HG02852 (cell line): ENCODE data around the gene TM9SF1.

ENCODE experiments used
- ATAC-seq: cut with Tn5 transposase; IDR thresholded peaks from one replicate; pipeline ENCODE4 v1.9.1; 2021; ENCODE audit warnings: mild to moderate bottlenecking, moderate library complexity; ENCODE audit not compliant: unreplicated experiment

Gene TM9SF1

DNA sequence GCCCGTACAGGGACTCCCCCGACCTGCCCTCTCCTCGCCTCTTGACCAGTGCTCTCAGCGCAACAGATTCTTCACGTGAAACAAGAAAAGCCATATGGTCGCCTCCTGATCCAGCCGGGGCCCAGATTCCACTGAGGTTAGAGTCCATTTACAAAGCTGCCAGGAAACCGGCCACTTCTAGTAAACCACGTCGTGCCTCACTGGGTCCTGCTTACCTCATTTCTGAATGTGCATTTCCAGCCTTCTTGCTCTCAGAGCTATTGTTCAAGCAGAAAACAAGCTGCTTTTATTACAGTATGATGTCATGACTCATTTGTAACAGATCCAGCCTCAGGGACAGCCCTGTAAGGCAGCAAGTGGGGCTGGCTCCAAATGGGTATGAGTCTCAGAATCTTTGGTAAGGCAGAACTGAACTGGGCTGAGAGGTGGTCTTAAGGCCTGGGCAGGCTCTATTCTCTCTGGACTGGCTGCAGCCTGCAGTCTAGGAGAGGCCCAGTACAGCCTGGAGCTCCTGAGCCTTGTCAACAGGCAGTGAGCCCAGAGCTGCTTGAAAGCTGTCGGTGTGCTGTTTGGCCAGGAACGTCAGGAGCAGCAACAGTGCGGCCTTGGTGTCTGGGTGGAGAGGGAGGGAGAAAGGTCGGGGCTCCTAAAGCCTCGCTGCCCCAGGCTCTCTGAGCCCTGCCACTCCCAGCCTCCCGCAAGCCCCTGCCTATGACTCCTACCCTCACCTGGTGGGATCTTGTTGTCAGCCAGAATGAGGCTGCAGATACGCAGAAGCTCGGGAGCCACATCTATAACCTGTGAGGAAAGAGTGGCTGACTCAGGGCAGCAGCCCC is 15.1 kb downstream of the TM9SF1 start:
- ATAC-seq = no peak

DNA sequence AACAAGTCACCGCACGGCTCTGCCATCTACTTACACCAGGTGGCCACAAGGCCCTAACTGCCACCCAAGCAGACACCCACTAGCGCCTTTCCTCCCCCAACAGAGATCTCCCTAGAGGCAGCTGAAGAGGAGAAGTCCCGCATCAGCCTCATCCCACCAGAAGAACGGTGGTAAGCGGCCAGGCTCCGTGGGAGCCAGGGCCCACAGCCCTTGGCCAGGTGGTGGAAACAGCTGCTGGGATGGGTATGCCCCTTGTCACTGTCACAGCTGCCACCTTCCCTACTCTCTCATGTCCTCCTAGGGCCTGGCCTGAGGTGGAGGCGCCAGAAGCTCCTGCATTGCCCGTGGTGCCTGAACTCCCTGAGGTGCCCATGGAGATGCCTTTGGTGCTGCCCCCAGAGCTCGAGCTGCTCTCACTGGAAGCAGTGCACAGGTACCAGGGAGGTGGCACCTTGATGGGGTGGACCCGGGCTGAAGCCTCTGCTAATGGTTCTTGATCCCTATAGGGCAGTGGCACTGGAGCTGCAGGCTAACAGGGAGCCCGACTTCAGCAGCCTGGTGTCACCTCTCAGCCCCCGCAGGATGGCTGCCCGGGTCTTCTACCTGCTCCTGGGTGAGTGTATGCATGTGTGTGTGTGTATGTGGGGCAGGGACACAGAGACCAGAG is 15.8 kb downstream of the TM9SF1 start:
- no peak for ATAC-seq

DNA sequence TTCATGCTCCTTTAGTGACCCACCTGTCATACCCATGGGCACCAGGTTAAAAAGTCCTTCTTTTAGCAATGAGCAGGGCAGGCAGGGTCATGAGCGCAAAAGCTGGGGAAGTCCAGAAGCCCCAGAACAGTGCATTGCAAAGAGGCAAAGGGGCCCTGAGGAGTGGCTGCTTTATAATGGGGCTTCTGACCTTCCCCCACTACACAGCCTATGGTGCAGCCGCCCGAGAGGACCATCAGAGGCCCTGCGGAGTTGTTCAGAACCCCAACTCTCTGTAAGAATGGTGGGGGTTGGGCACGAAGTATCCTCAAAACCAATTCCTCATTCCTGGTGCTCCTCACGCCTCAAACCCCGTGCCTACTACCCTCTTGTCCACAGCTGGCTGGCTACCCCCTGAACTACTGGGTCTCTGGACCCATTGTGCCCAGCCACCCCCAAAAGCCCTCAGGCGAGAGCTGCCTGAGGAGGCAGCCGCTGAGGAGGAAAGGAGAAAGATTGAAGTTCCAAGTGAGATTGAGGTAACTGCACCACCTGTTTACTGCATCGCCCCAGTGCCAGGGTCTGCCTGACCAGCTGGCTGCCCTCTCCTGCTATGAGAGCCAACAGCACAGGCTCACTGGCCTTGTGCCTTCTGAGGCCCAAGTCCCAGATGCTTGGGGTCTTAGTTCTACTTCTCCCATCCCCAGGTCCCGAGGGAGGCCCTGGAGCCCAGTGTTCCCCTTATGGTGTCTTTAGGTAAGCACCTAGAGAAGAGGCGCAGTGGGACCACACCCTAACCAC is 16.7 kb downstream of the TM9SF1 start:
- no peak for ATAC-seq

DNA sequence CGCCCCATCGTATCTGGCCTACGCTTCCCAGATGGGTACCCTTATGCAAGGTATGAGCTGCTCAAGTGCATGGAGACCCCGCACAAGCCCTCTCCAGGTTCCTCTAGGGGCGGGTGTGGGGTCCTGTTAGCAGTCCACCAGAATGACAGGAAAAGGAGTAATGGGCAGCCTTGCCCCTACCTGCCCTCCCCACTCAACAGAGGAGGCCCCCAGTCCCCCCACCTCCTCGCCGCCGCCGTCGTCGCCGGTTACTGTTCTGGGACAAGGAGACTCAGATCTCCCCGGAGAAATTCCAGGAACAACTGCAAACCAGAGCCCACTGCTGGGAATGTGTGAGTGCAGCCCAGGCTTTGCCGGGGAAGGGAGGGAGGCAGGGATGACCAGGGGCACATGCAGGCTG is 17.4 kb downstream of the TM9SF1 start:
- no peak for ATAC-seq

DNA sequence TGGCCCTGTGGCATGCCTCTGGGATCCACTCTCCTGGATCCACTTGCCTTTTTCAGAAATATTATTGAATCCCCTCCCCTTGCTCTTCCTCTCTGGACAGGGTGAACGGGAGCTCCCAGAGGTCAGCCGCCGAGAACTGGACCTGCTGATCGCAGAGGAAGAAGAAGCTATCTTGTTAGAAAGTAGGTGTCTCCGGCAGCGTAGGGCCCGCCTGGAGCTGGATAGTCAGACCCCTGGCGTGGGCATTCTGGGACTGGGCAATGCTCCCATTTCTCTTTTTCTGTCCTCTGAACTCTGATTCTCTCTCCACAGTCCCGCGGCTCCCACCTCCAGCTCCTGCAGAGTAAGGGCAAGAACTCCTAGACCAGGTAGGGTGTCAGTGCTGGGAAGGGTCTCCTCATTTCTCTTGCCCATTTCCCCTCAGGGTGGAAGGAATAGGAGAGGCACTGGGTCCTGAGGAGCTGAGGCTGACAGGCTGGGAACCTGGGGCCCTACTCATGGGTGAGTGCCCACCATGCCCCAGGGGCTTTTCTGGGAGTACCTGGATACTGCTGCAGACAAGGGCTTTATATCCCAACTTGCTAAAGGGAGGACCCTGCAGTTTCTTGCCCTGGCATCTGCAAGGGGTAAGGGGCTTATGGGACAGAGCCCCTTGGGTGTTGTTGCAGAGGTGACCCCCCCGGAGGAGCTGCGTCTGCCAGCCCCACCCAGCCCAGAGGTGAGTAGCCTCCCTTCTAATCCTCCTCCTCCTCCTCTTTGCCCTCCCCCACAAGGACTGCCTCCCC is 18.0 kb downstream of the TM9SF1 start:
- ATAC-seq = no peak

DNA sequence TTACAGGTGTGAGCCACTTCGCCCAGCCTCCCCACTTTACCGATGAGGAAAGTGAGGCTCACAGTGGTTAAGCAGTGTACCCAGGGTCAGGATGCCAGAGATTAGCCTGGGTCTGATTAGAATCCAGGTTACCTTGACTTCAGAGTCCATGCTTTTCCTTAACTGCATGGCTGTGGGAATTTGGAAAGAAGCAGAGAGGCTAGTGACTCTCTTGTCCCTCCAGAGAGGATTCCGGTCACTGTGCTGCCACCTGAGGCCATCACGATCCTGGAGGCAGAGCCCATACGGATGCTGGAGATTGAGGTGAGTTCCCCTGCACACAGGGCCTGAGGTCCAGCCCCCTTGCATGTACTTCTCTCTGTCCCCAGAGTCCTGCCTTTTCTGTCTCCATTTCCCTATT is 18.6 kb downstream of the TM9SF1 start:
- no peak for ATAC-seq

DNA sequence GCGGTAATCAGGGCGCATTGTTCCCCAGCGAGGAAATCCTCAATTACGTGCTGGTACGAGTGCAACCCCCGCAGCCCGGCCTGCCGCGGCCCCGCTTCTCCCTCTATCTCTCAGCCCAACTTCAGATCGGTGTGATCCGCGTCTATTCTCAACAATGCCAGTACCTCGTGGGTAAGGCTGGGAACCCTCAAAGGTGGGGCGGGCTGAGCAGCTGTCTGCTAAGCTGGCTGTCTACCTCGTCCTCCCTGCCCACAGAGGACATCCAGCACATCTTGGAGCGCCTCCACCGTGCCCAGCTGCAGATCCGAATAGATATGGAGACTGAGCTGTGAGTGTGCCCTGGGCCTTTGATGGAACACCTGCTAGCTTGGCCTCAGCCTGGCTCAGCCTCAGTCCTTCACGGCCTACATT is 22.4 kb downstream of the TM9SF1 start:
- ATAC-seq = no peak

DNA sequence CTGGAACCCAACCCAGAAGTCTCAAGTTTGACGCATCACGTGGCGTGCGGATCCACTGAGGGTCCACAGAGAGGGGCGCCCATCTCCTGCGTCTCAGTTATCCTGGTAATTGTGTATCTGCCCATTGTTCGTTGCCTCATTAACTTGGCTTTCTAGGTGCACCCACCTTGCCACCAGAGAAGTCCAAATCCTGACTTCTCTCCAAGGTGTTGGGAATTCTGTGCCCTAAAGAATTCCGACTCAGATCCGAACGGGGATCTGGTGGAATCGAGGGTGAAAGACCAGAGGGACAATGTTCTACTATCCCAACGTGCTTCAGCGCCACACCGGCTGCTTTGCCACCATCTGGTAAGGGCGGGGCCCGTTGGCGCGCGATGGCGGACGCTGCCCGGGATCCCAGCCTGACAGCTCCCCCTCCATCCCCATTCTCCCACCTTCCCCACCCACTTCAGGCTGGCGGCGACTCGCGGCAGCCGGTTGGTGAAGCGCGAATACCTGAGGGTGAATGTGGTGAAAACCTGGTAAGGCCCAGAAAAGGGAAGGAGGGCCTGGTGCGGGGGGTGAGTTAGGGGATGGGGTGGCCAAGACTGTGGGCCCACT is 22.9 kb downstream of the TM9SF1 start:
- no peak for ATAC-seq

DNA sequence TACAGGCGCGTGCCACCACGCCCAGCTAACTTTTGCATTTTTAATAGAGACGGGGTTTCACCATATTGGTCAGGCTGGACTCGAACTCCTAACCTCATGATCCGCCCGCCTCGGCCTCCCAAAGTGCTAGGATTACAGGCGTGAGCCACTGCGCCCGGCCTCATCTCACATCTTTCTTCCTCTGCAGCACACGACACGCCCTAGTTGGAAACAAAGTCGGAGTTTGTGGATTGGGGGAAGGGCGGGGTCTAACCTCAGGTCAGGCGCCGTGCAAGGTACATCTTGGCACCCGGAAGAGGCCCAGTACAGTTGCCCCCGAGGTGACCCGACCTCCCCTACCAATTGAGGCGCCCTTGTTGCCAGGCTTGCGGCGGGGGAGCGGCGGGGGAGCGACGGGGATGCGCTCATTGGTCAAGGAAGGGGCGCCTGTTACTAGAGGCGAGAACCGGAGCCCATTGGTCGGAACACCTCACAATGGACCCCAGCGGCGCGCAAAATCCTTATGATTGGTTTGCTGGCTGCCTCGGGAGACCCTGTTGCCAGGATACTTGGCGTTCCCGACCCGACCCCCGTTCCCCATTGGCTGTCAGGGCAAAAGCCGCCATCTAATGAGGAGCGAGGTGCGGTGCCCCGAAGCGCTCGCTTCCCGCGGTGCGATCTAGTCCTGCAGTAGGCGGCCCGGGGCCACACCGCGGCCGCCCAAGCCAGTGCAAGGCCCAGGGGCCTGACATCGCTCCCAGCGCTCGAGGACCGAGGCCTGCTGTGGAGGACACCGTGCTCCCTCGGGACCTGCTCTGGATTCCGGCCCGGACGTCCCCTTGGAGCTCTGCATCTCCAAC is 23.6 kb downstream of the TM9SF1 start, which contains the start of gene REC8:
Gene REC8, plus strand, starts transcription at position 659 of the 839 bp plus-strand sequence. CDS start 473 bp downstream, outside the sequence.
- peak; percentile 84 for ATAC-seq

DNA sequence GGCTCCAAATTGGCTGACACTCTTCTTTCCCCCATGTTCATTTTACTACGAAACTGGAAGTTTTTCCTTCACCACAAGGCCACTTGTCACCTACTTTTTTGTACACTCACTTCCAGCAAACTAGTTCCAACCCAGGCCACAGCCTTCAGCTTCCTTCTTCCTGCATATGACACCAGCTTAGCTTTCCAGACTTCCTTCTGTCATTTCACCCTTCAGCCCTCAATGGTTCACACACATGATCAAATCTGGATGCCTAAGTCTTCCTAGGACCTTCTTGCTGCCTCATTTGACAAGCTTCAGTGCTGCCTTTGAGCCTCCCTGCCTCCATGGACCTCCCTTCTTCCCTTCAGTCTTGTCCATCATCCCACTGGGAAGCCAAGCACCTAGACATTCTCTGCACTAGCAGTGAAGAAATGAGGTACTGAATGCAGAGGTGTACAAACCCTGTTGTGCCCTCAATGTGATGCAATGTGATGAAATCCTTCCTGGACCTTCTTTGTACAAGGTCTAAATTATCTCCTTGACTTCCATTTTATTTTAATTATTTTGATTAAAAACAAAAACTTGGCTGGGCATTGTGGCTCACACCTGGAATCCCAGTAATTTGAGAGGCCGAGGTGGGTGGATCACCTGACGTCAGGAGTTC is 27.6 kb downstream of the TM9SF1 start:
- ATAC-seq = no peak

DNA sequence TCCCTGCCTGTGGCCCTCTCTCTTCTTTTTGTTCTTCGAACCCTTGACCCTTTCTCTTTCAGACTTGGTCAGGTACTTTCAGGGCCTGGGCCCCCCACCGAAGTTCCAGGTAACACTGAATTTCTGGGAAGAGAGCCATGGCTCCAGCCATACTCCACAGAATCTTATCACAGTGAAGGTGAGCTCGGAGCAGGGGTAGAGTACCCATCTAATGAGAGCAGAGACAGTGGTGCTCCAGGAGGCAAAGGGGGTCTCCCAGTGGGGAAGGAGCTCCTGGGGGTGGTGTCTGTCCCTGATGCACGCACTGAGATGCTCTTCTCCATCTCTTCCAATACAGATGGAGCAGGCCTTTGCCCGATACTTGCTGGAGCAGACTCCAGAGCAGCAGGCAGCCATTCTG is 29.5 kb downstream of the TM9SF1 start:
- ATAC-seq = no peak

DNA sequence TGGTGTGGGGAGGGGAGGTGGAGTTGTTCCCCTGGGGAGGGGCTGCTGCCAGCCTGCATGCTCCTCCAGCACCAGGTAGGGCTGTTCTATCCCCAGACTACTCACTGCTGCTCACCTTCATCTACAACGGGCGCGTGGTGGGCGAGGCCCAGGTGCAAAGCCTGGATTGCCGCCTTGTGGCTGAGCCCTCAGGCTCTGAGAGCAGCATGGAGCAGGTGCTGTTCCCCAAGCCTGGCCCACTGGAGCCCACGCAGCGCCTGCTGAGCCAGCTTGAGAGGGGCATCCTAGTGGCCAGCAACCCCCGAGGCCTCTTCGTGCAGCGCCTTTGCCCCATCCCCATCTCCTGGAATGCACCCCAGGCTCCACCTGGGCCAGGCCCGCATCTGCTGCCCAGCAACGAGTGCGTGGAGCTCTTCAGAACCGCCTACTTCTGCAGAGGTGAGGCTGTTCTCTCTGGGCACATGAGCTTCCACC is 30.7 kb downstream of the TM9SF1 start:
- no peak for ATAC-seq

DNA sequence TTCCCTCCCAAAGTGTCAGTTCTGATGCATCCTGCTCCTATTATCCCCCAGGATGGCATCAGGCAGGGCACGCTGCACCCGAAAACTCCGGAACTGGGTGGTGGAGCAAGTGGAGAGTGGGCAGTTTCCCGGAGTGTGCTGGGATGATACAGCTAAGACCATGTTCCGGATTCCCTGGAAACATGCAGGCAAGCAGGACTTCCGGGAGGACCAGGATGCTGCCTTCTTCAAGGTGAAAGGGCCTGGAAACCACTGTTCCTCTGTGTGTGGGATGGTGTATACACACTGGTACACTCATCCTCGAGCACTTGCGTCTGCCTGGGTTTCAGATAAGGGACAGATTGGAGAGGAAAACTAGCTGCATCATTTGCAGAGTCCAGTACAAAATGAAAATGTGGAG is 33.1 kb downstream of the TM9SF1 start:
- ATAC-seq = no peak

DNA sequence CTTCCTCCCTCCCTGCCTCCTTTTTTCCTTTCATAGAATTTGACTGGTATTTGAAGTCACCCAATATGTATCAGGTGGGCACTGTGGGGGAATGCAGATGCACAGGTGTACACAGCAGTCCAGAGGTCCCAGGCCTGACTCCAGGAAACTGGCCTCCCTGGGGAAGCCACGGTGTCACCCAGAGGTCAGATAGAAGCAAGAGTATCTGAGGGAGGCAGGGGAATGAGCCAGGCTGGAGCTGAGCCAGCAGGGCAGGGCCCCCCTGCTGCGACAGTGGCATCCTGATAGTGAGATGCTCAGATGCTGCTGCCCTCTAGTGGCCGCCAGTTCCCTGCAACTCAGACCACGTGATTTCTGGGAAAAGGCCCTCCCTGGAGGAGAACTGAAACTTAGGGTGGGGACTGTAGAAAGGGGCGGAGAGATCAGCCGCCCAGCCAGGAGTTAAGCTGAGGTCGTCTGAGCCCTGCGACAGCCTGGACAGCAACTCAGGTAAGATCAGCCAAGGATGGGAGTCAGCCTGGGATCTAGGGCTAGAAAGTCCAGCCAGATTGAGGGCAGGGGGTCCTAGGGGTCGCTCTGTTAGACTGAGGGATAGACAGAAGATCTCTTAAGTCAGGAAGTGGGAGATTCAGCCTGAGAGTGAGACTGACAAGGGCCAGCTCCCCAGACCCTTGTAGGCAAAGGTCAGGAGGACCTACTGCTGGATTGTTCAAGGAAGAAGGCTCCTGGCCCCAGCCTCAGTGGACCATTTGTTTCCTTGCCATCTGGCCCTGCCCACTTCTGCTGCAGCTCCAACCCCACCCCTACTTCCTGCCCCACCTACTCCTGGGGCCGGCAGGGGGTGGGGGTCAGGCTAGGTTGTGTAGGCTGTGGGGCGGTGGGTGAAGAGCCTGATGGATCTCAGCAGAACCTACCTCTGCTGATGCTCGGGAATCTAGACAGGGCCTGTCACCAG is 34.1 kb downstream of the TM9SF1 start, which contains the start of gene IRF9:
Gene IRF9, plus strand, starts transcription at position 416 of the 955 bp plus-strand sequence. CDS start 880 bp downstream, outside the sequence.
- ATAC-seq = peak; percentile 79

DNA sequence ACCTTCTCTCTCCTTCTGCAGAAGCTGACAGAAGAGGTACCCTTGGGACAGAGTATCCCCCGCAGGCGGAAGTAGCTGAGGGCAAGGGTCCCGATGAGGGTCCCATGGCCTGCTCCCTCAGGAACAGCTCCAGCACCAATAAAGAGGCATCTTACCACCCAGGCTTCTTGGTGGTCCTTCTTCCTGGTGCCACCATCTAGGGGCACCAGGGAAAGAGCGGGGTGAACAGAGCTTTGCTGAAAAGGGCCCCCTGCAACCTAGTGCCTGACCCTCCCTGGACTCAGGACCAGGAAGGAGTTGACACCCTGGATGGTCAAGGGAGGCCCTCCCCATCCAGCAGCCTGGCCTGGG is 34.8 kb downstream of the TM9SF1 start:
- ATAC-seq = no peak

DNA sequence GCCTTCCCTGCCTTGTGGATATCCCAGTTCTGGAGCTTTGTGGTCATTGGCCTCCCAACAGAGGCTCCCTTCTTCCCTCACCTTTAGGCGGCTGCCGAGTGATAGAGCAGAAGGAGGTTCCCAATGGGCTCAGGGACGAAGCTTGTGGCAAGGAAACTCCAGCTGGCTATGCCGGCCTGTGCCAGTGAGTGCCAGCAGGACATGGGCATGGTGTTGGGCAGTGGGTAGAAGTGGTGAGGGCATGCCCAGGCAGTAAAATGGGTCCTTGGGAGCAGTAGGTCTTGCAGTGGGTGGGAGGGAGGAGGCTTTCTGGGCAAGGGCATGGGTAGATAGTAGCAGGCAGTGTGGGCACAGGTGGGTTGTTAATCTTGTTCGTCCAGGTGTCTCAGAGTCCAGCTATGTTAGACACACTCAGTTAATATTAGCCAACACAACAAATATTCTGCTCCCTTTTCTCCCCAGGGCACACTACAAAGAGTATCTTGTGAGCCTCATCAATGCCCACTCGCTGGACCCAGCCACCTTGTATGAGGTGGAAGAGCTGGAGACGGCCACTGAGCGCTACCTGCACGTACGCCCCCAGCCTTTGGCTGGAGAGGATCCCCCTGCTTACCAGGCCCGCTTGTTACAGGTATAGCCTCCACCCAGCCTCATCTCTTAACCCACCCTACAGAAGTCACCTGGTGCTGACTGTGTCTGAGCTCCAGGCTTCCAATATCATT is 35.3 kb downstream of the TM9SF1 start:
- ATAC-seq = no peak

DNA sequence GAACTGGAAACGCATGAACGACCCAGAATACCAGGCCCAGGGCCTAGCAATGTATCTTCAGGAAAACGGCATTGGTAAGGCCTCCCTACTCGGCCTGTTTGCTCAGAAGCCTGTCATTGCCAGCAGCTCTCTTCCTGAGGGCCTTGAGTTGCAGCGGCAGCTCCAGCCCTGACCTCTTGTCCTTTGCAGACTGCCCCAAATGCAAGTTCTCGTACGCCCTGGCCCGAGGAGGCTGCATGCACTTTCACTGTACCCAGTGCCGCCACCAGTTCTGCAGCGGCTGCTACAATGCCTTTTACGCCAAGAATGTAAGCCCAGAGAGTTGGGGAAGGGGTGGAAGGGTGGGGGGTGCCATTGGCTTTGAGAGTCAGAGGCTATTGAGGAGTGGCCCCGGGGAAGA is 37.9 kb downstream of the TM9SF1 start:
- no peak for ATAC-seq
